Caco-2 (cell line): Measurements from ENCODE around the gene FMO1. TPM values are rescaled to one million over a fixed set of nuclear protein-coding genes. Genes with fewer than 3 reads are reported as not detected.

ENCODE experiments used
- BruUV-seq: library from RNA; stranded (reverse); fragments of 400-500 nt; replicated peaks from 2 replicates; lab custom pipeline; 2021; lab: Mats Ljungman, UMichigan
- CTCF ChIA-PET: fragments of 300-600 bp; sonication (Branson Sonifier 250); formaldehyde crosslinking; loops from one replicate; lab custom pipeline; 2022; ENCODE audit warnings: antibody characterized with exemption; lab: Charles Lee
- POLR2A ChIA-PET: fragments of 300-600 bp; sonication (Branson Sonifier 250); formaldehyde crosslinking; loops from one replicate; lab custom pipeline; 2022; ENCODE audit warnings: antibody characterized with exemption; lab: Charles Lee
- DNase-seq, 2 experiments: peaks; one replicate each; pipeline versions ENCODE4 v3.0.0 to v3.0.0-alpha.2; 2020 to 2022
- H3K27me3 ChIP-seq: replicated peaks from 2 replicates; pipeline ENCODE4 v1.6.0; 2011; ENCODE audit warnings: low read length; ENCODE audit not compliant: control insufficient read depth, insufficient read depth
- H3K36me3 ChIP-seq: 2 replicates; pipeline ENCODE4 v1.5.1; 2011; ENCODE audit warnings: low read length; ENCODE audit not compliant: control insufficient read depth, insufficient read depth
- H3K4me1 ChIP-seq: fragments of 250-450 bp; sonication (Bioruptor Pico); 2 replicates; pipeline ENCODE4 v1.5.1; 2020; ENCODE audit warnings: mild to moderate bottlenecking
- H3K4me3 ChIP-seq: 2 replicates; pipeline ENCODE4 v1.5.1; 2011; ENCODE audit warnings: low read depth, mild to moderate bottlenecking, control low read depth, low read length
- H3K9me3 ChIP-seq: fragments of 250-450 bp; sonication (Bioruptor Pico); 2 replicates; pipeline ENCODE4 v1.5.1; 2020; ENCODE audit warnings: mild to moderate bottlenecking, moderate library complexity
- H3K27ac Mint-ChIP-seq: one replicate; pipeline ENCODE4 v1.8.0; 2022; ENCODE audit warnings: mixed read lengths; ENCODE audit not compliant: unreplicated experiment
- H3K27me3 Mint-ChIP-seq: one replicate; pipeline ENCODE4 v1.8.0; 2022; ENCODE audit warnings: mixed read lengths; ENCODE audit not compliant: insufficient read depth, unreplicated experiment
- H3K36me3 Mint-ChIP-seq: one replicate; pipeline ENCODE4 v1.8.0; 2022; ENCODE audit warnings: mild to moderate bottlenecking, mixed read lengths; ENCODE audit not compliant: insufficient read depth, unreplicated experiment
- H3K4me1 Mint-ChIP-seq: one replicate; pipeline ENCODE4 v1.8.0; 2022; ENCODE audit warnings: low read depth, mixed read lengths; ENCODE audit not compliant: unreplicated experiment
- H3K4me3 Mint-ChIP-seq: one replicate; pipeline ENCODE4 v1.8.0; 2022; ENCODE audit warnings: mild to moderate bottlenecking, moderate library complexity, mixed read lengths; ENCODE audit not compliant: unreplicated experiment
- H3K9me3 Mint-ChIP-seq: one replicate; pipeline ENCODE4 v1.8.0; 2022; ENCODE audit warnings: mixed read lengths; ENCODE audit not compliant: unreplicated experiment
- intact Hi-C: fragments of 100-400 bp; cut with micrococcal nuclease; formaldehyde crosslinking; loops from one replicate; pipeline ENCODE4 v1.10.0; 2022; ENCODE audit not compliant: unreplicated experiment
- total RNA-seq: library from RNA; stranded (reverse); gene quantifications from 2 replicates; pipeline ENCODE4 v1.2.3, GENCODE V29; 2022
- TF ChIP-seq, protein P1 (sequence below), 2 experiments: fragments of 200-600 bp in 1 of 2; IDR thresholded peaks; 1 replicate in 1 of 2; 2 replicates in 1 of 2; pipeline versions ENCODE4 v1.5.1 to v1.8.0; 2011 to 2022; ENCODE audit warnings: antibody characterized with exemption in 1 of 2, control low read depth in 1 of 2, inconsistent platforms in 1 of 2, low read depth in 1 of 2, low read length in 1 of 2, mild to moderate bottlenecking in 1 of 2, moderate library complexity in 1 of 2; ENCODE audit not compliant: insufficient read depth in 1 of 2, severe bottlenecking in 1 of 2, unreplicated experiment in 1 of 2

FMO1 gene
- total RNA-seq, 1 experiment from 2014 or later = not detected

DNA sequence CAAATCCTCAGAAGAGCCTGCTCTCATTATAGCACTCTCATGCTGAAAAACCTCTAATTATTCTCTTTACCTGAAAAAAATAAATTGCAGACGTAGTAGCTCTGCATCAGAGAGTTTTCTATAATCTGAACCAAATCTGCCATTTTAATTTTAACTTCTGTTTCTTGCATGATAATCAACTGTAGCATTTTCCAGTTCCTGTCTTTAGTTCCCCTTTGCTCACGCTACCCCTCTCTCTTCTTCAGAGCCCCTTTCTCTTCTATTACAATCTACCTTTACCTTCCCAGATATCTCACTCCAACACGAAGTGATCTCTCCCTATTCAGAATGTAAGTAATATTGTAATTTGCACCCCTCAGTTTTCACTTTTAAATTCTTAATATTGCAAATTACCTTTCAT is 31.4 kb downstream of the FMO1 start:
- DNase-seq = no peak
- Histone ChIP-seq H3K4me1 (no peaks in the 10 kb centered on the region), H3K27me3 (no peaks in the 10 kb centered on the region), H3K9me3 (no peaks in the 10 kb centered on the region), H3K36me3 (no peaks in the 10 kb centered on the region), H3K4me3 (no peak overlapping the region)
- ChIA-PET CTCF (no interaction called here), POLR2A (no interaction called here)
- intact Hi-C loops = no loop called here
- no peaks in the 10 kb centered on the region for H3K36me3 Mint-ChIP-seq
- H3K4me3 Mint-ChIP-seq = no peak overlapping the region
- TF ChIP-seq, protein P1, sequence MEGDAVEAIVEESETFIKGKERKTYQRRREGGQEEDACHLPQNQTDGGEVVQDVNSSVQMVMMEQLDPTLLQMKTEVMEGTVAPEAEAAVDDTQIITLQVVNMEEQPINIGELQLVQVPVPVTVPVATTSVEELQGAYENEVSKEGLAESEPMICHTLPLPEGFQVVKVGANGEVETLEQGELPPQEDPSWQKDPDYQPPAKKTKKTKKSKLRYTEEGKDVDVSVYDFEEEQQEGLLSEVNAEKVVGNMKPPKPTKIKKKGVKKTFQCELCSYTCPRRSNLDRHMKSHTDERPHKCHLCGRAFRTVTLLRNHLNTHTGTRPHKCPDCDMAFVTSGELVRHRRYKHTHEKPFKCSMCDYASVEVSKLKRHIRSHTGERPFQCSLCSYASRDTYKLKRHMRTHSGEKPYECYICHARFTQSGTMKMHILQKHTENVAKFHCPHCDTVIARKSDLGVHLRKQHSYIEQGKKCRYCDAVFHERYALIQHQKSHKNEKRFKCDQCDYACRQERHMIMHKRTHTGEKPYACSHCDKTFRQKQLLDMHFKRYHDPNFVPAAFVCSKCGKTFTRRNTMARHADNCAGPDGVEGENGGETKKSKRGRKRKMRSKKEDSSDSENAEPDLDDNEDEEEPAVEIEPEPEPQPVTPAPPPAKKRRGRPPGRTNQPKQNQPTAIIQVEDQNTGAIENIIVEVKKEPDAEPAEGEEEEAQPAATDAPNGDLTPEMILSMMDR (IDR thresholded peaks at IDR 0.05; ENCODE audit: insufficient read depth in 1 of 2, low read depth in 1 of 2, low read length in 1 of 2, severe bottlenecking in 1 of 2, unreplicated experiment in 1 of 2) = no peak
- H3K9me3 Mint-ChIP-seq = no peaks in the 10 kb centered on the region
- H3K27ac Mint-ChIP-seq = no peak overlapping the region
- H3K4me1 Mint-ChIP-seq = no peaks in the 10 kb centered on the region
- H3K27me3 Mint-ChIP-seq = no peaks in the 10 kb centered on the region
- no TSS peak for BruUV-seq

DNA sequence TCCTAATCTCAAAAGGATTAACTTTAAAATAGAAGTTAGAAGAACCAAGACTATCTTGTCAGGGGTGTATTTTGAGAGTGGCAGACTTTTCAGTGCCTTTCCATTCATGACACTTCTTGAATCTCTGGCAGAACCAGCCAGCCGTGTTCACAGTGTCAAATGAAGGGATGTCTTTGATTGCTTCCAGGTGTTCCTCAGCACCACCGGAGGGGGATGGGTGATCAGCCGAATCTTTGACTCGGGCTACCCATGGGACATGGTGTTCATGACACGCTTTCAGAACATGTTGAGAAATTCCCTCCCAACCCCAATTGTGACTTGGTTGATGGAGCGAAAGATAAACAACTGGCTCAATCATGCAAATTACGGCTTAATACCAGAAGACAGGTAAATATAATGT is 32.3 kb downstream of the FMO1 start:
- BruUV-seq = no TSS peak
- CTCF ChIA-PET = no interaction called here
- no peaks in the 10 kb centered on the region for H3K4me1 Mint-ChIP-seq
- no peak overlapping the region for H3K27ac Mint-ChIP-seq
- intact Hi-C loops = no loop called here
- Histone ChIP-seq H3K9me3 (no peaks in the 10 kb centered on the region), H3K36me3 (no peaks in the 10 kb centered on the region), H3K27me3 (no peaks in the 10 kb centered on the region), H3K4me3 (no peak overlapping the region), H3K4me1 (no peaks in the 10 kb centered on the region)
- TF ChIP-seq, protein P1 (IDR thresholded peaks at IDR 0.05; ENCODE audit: insufficient read depth in 1 of 2, low read depth in 1 of 2, low read length in 1 of 2, severe bottlenecking in 1 of 2, unreplicated experiment in 1 of 2) = no peak
- no peak for DNase-seq
- no peaks in the 10 kb centered on the region for H3K27me3 Mint-ChIP-seq
- POLR2A ChIA-PET = no interaction called here
- H3K4me3 Mint-ChIP-seq = no peak overlapping the region
- no peaks in the 10 kb centered on the region for H3K9me3 Mint-ChIP-seq
- H3K36me3 Mint-ChIP-seq = no peaks in the 10 kb centered on the region

DNA sequence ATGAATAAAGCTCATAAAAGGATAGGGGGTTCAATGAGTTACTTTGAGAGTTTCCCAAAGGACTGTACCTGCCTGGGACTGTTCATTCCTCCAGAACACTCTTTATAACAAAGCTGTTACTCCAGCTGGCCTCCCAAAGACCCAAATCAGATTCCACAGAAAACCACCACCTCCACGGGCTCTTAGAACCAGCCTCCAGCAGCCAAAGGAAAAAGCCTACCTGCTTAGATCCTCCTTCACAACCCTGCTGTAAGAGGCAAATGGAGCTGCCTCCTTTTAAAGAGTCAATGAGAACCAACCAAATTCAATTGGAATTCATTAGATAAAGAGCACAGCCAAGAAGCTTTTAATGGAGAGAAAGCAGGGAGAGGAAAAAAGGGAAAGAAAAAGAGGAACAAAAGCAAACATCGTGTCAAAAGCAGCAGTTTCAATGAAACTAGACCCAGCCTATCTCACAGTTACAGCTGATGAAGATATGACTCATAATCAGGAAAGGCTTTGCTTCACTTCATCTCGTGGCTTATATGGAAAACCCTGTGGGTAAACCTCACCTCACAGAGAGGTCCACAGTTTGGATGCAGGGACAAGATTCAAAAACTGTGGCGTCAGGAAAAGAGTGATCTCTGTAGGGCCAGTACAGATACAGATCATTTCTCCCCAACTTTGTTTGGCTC is 37.9 kb downstream of the FMO1 start:
- POLR2A ChIA-PET = no interaction called here
- no peaks in the 10 kb centered on the region for H3K4me1 ChIP-seq
- H3K4me1 Mint-ChIP-seq = no peaks in the 10 kb centered on the region
- H3K27me3 ChIP-seq = no peaks in the 10 kb centered on the region
- H3K4me3 ChIP-seq = no peak overlapping the region
- H3K27me3 Mint-ChIP-seq = no peaks in the 10 kb centered on the region
- H3K9me3 Mint-ChIP-seq = no peaks in the 10 kb centered on the region
- no TSS peak for BruUV-seq
- CTCF ChIA-PET = no interaction called here
- H3K36me3 Mint-ChIP-seq = no peaks in the 10 kb centered on the region
- H3K27ac Mint-ChIP-seq = no peak overlapping the region
- TF ChIP-seq, protein P1 (IDR thresholded peaks at IDR 0.05; ENCODE audit: insufficient read depth in 1 of 2, low read depth in 1 of 2, low read length in 1 of 2, severe bottlenecking in 1 of 2, unreplicated experiment in 1 of 2) = no peak
- intact Hi-C loops = no loop called here
- no peaks in the 10 kb centered on the region for H3K9me3 ChIP-seq
- H3K4me3 Mint-ChIP-seq = no peak overlapping the region
- no peak for DNase-seq
- H3K36me3 ChIP-seq = no peaks in the 10 kb centered on the region
